Measurements from ENCODE around the gene PARD3.

PARD3 gene

GRCh38 chr10:34488476-34489130 lies 326.5 kb downstream of the PARD3 start:
- Histone ChIP-seq H3K4me2 (ENCODE audit: low read depth, low read length, poor library complexity, severe bottlenecking) (no peak overlapping the region), H3K79me2 (ENCODE audit: insufficient read depth, low read length) (no peaks in the 10 kb centered on the region), H2AFZ (ENCODE audit: low read length) (no peak overlapping the region), H3K27me3 (ENCODE audit: insufficient read depth, low read length, poor library complexity, severe bottlenecking) (no peaks in the 10 kb centered on the region), H3K4me3 (ENCODE audit: low read length, poor library complexity, severe bottlenecking) (no peak overlapping the region), H3K36me3 (ENCODE audit: insufficient read depth, low read length) (no peaks in the 10 kb centered on the region), H3K9me3 (ENCODE audit: insufficient read depth, low read depth, low read length) (no peaks in the 10 kb centered on the region), H3F3A (ENCODE audit: low read depth) (no peaks in the 10 kb centered on the region), H3K4me1 (ENCODE audit: insufficient read depth, low read length, poor library complexity, severe bottlenecking) (no peaks in the 10 kb centered on the region), H3K9ac (ENCODE audit: low read depth, low read length, poor library complexity, severe bottlenecking) (no peak overlapping the region), H4K20me1 (ENCODE audit: insufficient read depth, low read length, poor library complexity, severe bottlenecking) (no peaks in the 10 kb centered on the region), H3K9me2 (replicated peaks; ENCODE audit: low read depth, low read length) (no peaks in the 10 kb centered on the region)
- TF ChIP-seq CTCF (conservative IDR thresholded peaks at IDR 0.05; ENCODE audit: low read length) (no peak), EZH2phosphoT487 (IDR thresholded peaks at IDR 0.05; ENCODE audit: borderline replicate concordance) (no peak)

- Histone ChIP-seq H3K79me2 (ENCODE audit: insufficient read depth, low read length) (no peaks in the 10 kb centered on the region), H3K27me3 (ENCODE audit: insufficient read depth, low read length, poor library complexity, severe bottlenecking) (no peaks in the 10 kb centered on the region), H3K4me3 (ENCODE audit: low read length, poor library complexity, severe bottlenecking) (no peak overlapping the region), H2AFZ (ENCODE audit: low read length) (no peak overlapping the region), H3K36me3 (ENCODE audit: insufficient read depth, low read length) (no peaks in the 10 kb centered on the region), H3F3A (ENCODE audit: low read depth) (no peaks in the 10 kb centered on the region), H4K20me1 (ENCODE audit: insufficient read depth, low read length, poor library complexity, severe bottlenecking) (no peaks in the 10 kb centered on the region), H3K4me2 (ENCODE audit: low read depth, low read length, poor library complexity, severe bottlenecking) (no peak overlapping the region), H3K4me1 (ENCODE audit: insufficient read depth, low read length, poor library complexity, severe bottlenecking) (no peaks in the 10 kb centered on the region), H3K9me3 (ENCODE audit: insufficient read depth, low read depth, low read length) (no peaks in the 10 kb centered on the region), H3K9me2 (replicated peaks; ENCODE audit: low read depth, low read length) (no peaks in the 10 kb centered on the region), H3K9ac (ENCODE audit: low read depth, low read length, poor library complexity, severe bottlenecking) (no peak overlapping the region)
- TF ChIP-seq EZH2phosphoT487 (IDR thresholded peaks at IDR 0.05; ENCODE audit: borderline replicate concordance) (no peak), CTCF (conservative IDR thresholded peaks at IDR 0.05; ENCODE audit: low read length) (no peak)
These were observed 329.1 kb downstream of the PARD3 start for GRCh38 chr10:34486008-34486407.

GRCh38 chr10:34484164-34484563 lies 330.9 kb downstream of the PARD3 start:
- no peaks in the 10 kb centered on the region for H3K79me2 ChIP-seq (ENCODE audit: insufficient read depth, low read length)

More at GRCh38 chr10:34484164-34484563, 330.9 kb downstream of the PARD3 start:
- H3K9me2 ChIP-seq (replicated peaks; ENCODE audit: low read depth, low read length), result no peaks in the 10 kb centered on the region
- H2AFZ ChIP-seq (ENCODE audit: low read length), result no peak overlapping the region
- no peak overlapping the region for H3K4me2 ChIP-seq (ENCODE audit: low read depth, low read length, poor library complexity, severe bottlenecking)
- H4K20me1 ChIP-seq (ENCODE audit: insufficient read depth, low read length, poor library complexity, severe bottlenecking), result no peaks in the 10 kb centered on the region
- H3K9ac ChIP-seq (ENCODE audit: low read depth, low read length, poor library complexity, severe bottlenecking), result no peak overlapping the region
- no peaks in the 10 kb centered on the region for H3F3A ChIP-seq (ENCODE audit: low read depth)
- no peak for TF ChIP-seq EZH2phosphoT487 (IDR thresholded peaks at IDR 0.05; ENCODE audit: borderline replicate concordance)
- no peak for TF ChIP-seq CTCF (conservative IDR thresholded peaks at IDR 0.05; ENCODE audit: low read length)
- H3K4me3 ChIP-seq (ENCODE audit: low read length, poor library complexity, severe bottlenecking), result no peak overlapping the region
- no peaks in the 10 kb centered on the region for H3K27me3 ChIP-seq (ENCODE audit: insufficient read depth, low read length, poor library complexity, severe bottlenecking)
- H3K9me3 ChIP-seq (ENCODE audit: insufficient read depth, low read depth, low read length), result no peaks in the 10 kb centered on the region
- no peaks in the 10 kb centered on the region for H3K4me1 ChIP-seq (ENCODE audit: insufficient read depth, low read length, poor library complexity, severe bottlenecking)
- H3K36me3 ChIP-seq (ENCODE audit: insufficient read depth, low read length), result no peaks in the 10 kb centered on the region

Data from Loucy (cell line).